Prostate gland (tissue), 2 donors: Measurements from ENCODE around the gene PROM2. TPM values are rescaled to one million over a fixed set of nuclear protein-coding genes. Genes with fewer than 3 reads are reported as not detected.

Experiments used
- DNase-seq: peaks from one replicate; pipeline ENCODE4 v3.0.0-alpha.2; 2019; ENCODE audit warnings: low spot score
- H3K27ac ChIP-seq, 2 donors: fragments of 200-600 bp; sonication (generic); 2 replicates each; pipeline ENCODE4 v1.5.1; 2017 to 2019
- H3K27me3 ChIP-seq: fragments of 200-600 bp; sonication (generic); replicated peaks from 2 replicates; pipeline ENCODE4 v1.5.1; 2019; ENCODE audit not compliant: insufficient read depth
- H3K36me3 ChIP-seq, 2 donors: fragments of 200-600 bp; sonication (generic); 1 replicate in 1 of 2; 2 replicates in 1 of 2; pipeline versions ENCODE4 v1.5.1 to v1.8.1; 2017 to 2019
- H3K4me1 ChIP-seq: fragments of 200-600 bp; sonication (generic); replicated peaks from 2 replicates; pipeline ENCODE4 v1.5.1; 2019
- H3K4me3 ChIP-seq, 2 donors: fragments of 200-600 bp; sonication (generic); 2 replicates each; pipeline ENCODE4 v1.5.1; 2017 to 2019
- H3K9me3 ChIP-seq: fragments of 200-600 bp; sonication (generic); 2 replicates; pipeline ENCODE4 v1.5.1; 2017
- POLR2A ChIP-seq: fragments of 450-650 bp; IDR thresholded peaks from one replicate; pipeline ENCODE4 v1.6.1; 2016; ENCODE audit warnings: antibody characterized with exemption, mild to moderate bottlenecking
- POLR2AphosphoS5 ChIP-seq: sonication (generic); formaldehyde crosslinking; IDR thresholded peaks from one replicate; pipeline ENCODE4 v1.6.1; 2017; ENCODE audit warnings: antibody characterized with exemption
- WGBS: methylation state at CpG from one replicate; pipeline ENCODE4 v1.1.5; 2018; 5-methylcytosine and 5-hydroxymethylcytosine counted together
- intact Hi-C: fragments of 100-400 bp; cut with DNase I; formaldehyde crosslinking; loops from one replicate; pipeline ENCODE4 v1.14.2; 2022
- total RNA-seq, 2 donors: library from RNA; depleted of rRNA; stranded (reverse); fragments of >200 nt; gene quantifications; one replicate each; pipeline ENCODE4 v1.1.0, GENCODE V29; 2016
- TF ChIP-seq, protein P1 (sequence below), 4 experiments: fragments of 200-600 bp in 2 of 4; fragments of 450-650 bp in 2 of 4; sonication (generic) in 2 of 4; IDR thresholded peaks; 1 replicate in 3 of 4; 2 replicates in 1 of 4; pipeline ENCODE4 v1.5.1; 2016 to 2019; ENCODE audit warnings: antibody characterized with exemption in 4 of 4, mild to moderate bottlenecking in 2 of 4, moderate library complexity in 2 of 4

Gene PROM2
- total RNA-seq, 2 donors from 2014 or later, result 43.4 to 80.1 TPM

DNA sequence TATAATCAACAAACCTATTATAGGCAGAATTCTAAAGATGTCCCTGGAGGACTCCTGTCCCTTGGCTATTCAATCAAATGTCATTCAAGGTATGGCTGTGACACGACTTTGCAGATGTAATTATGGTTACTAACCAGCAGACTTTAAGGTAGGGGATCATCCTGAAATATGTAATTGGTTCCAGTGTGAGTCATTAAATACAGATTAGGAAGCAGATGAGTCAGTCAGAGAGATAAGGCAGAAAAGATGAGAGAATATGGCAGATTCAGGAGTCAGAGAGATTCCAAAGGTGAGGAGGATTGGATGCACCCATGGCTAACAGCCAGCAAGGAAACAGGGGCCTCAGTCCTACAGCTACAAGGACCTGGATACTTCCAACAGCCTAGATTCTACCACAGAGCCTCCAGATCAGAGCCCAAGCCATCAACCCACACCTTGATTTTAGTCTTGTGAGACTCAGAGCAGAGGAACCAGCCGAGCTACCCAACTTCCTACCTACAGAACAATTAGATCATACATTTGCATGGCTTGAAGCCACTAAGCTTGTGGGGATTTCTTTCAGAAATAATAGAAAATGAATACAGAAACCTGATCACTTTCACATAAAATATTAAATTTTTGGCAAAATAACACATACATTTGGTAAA, 11.2 kb upstream of the PROM2 start:
- TF ChIP-seq, protein P1, sequence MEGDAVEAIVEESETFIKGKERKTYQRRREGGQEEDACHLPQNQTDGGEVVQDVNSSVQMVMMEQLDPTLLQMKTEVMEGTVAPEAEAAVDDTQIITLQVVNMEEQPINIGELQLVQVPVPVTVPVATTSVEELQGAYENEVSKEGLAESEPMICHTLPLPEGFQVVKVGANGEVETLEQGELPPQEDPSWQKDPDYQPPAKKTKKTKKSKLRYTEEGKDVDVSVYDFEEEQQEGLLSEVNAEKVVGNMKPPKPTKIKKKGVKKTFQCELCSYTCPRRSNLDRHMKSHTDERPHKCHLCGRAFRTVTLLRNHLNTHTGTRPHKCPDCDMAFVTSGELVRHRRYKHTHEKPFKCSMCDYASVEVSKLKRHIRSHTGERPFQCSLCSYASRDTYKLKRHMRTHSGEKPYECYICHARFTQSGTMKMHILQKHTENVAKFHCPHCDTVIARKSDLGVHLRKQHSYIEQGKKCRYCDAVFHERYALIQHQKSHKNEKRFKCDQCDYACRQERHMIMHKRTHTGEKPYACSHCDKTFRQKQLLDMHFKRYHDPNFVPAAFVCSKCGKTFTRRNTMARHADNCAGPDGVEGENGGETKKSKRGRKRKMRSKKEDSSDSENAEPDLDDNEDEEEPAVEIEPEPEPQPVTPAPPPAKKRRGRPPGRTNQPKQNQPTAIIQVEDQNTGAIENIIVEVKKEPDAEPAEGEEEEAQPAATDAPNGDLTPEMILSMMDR (IDR thresholded peaks at IDR 0.05), result no peak
- TF ChIP-seq POLR2A (no peak), POLR2AphosphoS5 (no peak)
- H3K4me1 ChIP-seq, result no peaks in the 10 kb centered on the region
- H3K27ac ChIP-seq, result no peak overlapping the region
- no peaks in the 10 kb centered on the region for H3K9me3 ChIP-seq
- no peaks in the 10 kb centered on the region for H3K27me3 ChIP-seq
- 76% methylated on average over 2 of the region's 2 CpGs for WGBS
- no peaks in the 10 kb centered on the region for H3K36me3 ChIP-seq
- no peak overlapping the region for H3K4me3 ChIP-seq
- DNase-seq, result no peak
- intact Hi-C loops, result no loop called here

DNA sequence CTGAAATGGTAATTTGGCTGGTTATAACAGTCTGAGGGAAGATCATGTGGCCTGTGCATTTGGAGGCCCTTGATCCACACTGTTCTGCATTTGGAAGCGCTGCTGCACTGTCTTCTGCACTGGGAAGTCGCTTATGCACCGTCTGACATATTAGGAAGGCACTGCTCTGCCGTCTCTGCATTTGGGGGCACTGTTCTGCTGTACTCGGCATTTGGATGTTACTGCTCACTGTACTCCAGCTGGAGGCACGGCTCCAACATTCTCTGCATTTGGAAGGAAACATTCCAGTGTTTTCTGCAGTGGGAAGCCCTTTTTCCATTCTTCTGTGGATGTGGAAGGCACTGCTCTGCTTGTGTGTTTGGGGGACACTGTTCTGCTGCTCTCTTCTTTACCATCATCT, 9.6 kb upstream of the PROM2 start:
- no peak for DNase-seq
- 29% methylated on average over 6 of the region's 6 CpGs for WGBS
- Histone ChIP-seq H3K36me3 (no peaks in the 10 kb centered on the region), H3K4me1 (no peaks in the 10 kb centered on the region), H3K27ac (no peak overlapping the region), H3K27me3 (no peaks in the 10 kb centered on the region), H3K9me3 (no peaks in the 10 kb centered on the region), H3K4me3 (no peak overlapping the region)
- TF ChIP-seq, protein P1 (IDR thresholded peaks at IDR 0.05), result no peak
- TF ChIP-seq POLR2AphosphoS5 (no peak), POLR2A (no peak)
- intact Hi-C loops, result no loop called here

DNA sequence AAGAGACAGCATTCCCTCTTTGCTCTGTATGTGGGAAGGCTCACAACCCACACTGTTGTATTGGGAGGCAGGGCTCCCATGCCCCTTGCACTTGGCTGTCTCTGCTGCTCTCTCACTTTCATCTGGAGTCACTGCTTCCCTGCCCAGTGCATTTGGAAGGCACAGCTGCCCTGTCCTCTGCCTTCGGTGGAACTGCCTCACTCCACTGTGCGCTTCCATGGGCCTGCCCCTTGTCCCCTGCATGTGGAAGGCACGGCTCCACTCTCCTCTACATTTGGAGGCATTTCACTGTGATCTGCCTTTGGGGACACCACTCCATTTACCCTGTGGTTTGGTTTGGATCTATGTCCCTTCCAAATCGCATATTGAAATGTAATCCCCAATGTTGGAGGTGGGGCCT, 9.1 kb upstream of the PROM2 start:
- 73% methylated on average over 4 of the region's 4 CpGs for WGBS
- TF ChIP-seq, protein P1 (IDR thresholded peaks at IDR 0.05), result no peak
- TF ChIP-seq POLR2A (no peak), POLR2AphosphoS5 (no peak)
- H3K36me3 ChIP-seq, result no peaks in the 10 kb centered on the region
- no peaks in the 10 kb centered on the region for H3K4me1 ChIP-seq
- no peaks in the 10 kb centered on the region for H3K9me3 ChIP-seq
- intact Hi-C loops, result no loop called here
- H3K27ac ChIP-seq, result no peak overlapping the region
- no peak overlapping the region for H3K4me3 ChIP-seq
- DNase-seq, result no peak
- H3K27me3 ChIP-seq, result no peaks in the 10 kb centered on the region

DNA sequence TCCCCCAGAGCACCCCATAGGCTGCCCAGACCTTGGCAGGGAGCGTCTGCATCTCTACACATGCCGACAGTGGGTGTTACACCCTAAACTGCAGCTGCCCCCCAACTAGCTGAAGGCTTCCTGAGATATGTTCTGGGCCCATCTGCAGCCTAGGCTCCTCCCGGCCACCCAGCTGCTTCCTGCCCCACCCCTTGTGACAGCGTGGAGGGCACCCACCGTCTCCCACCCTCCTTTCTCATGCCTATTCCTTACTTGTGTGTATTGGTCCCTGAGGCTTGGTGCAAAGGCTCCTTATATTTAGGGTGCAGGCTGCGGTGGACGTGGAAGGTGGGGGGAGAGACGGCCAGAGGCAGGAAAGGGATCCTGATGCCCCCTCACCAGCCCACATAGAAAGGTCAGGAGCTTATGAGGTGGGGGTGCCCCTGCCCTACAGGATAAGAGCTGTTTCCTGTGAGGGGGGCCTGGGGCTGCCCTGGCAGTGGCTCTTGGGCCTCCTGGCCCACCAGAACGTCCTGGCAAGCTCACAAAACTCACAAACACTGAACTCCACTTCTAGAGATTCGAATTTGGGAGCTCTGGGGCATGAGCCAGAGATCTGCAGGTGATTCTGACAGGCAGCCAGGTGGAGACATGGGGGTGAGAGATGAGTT, 7.3 kb upstream of the PROM2 start:
- DNase-seq, result no peak
- Histone ChIP-seq H3K27me3 (no peaks in the 10 kb centered on the region), H3K36me3 (no peaks in the 10 kb centered on the region), H3K9me3 (no peaks in the 10 kb centered on the region), H3K4me3 (no peak overlapping the region), H3K4me1 (no peaks in the 10 kb centered on the region), H3K27ac (no peak overlapping the region)
- TF ChIP-seq POLR2A, result no peak
- TF ChIP-seq POLR2AphosphoS5, result no peak
- TF ChIP-seq, protein P1 (IDR thresholded peaks at IDR 0.05), result no peak
- intact Hi-C loops, result no loop called here
- WGBS, result 82% methylated on average over 10 of the region's 10 CpGs
